ENCODE data around the gene PLXDC2.
"Not testable (repeated sequence)": the region's sequence is repeated elsewhere in the genome, so short reads cannot be mapped to it uniquely, and the experiment has no call there.

The PLXDC2 gene

DNA sequence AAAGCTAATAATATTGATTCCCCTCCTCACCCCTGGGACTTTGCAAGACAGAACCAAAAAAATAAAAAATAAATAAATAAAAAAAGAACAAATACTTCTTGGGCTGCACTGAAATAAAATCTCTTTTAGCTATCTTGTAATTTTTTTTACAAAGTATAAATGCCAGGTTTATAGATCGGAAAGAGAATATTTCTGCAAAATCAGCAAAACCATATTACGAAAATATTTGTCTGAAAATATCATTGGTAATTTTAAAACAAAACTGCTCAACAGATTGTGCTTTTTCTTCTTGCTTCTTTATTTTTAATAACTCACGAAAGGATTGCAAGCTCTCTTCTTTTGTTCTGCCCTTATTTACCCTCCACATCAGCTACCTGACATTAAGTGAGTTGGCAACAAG is 213.3 kb downstream of the PLXDC2 start:
- in situ Hi-C loops (cut with MboI; ENCODE audit: low sequenced_read_pairs) = no loop called here

DNA sequence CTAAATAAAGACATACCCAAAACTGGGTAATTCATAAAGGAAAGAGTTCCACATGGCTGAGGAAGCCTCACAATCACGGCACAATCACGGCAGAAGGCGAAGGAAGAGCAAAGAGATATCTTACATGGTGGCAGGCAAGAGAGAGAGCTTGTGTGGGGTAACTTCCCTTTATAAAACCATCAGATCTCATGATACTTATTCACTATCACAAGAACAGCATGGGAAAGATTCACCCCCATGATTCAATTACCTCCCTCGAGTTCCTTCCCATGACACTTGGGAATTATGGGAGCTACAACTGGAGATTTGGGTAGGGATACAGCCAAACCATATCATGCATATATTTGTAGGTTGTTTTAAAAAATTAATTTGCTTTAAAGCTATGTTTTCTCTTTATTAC is 217.2 kb downstream of the PLXDC2 start:
- in situ Hi-C loops (cut with MboI; ENCODE audit: low sequenced_read_pairs) = no loop called here

DNA sequence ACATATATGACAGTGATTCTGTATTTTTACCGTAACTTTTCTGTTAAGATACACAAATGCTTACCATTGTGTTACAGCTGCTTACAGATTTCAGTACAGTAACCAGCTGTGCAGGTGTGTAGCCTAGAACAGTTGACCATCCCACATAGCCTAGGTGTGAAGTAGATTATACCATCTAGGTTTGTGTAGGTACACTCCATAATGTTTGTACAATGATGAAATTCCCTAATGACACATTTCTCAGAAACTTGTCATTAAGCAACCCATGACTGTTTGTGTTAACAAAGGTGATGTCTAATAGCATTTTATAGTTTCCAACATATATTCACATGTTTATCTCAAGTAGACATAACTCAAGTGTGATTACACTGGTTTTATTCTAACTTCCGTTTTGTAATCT is 218.5 kb downstream of the PLXDC2 start:
- in situ Hi-C loops (cut with MboI; ENCODE audit: low sequenced_read_pairs) = no loop called here

DNA sequence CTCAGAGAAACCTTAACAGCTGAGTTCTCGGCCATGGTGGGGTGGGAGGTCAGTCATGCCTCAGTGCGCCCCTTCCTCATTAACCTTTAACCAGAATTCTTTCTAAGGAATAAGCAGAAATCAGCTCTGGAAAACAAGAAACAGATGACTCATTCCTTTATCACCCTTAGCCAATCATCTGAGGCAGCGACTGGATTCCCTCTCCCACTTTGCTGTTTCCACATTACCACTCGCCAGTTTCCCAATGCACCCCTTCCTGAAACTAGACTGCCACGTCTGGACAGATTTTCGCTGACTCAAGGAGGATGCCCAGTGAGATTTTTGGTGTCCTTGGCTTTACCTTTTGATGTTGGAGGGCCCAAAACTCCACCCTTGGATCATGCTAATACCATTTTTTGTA is 223.8 kb downstream of the PLXDC2 start:
- in situ Hi-C loops (cut with MboI; ENCODE audit: low sequenced_read_pairs) = no loop called here

DNA sequence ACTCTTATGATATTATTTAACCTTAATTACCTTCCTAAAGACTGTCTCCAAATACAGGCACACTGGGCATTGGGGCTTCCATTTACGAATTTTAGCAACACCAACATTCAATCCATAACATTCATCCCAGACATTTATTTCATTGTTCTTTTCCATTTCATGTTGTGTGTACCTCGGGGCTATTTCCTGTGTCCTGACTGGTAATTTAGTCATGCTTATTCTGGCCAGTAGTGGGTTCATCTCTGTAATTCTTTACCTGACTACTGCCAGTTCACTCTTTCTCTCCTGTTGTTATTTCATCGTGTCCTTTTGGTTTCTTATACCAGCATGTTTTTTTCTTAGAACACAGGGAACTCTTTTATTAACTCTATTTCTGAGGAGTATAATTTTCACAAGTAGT is 225.7 kb downstream of the PLXDC2 start:
- in situ Hi-C loops (cut with MboI; ENCODE audit: low sequenced_read_pairs) = no loop called here

DNA sequence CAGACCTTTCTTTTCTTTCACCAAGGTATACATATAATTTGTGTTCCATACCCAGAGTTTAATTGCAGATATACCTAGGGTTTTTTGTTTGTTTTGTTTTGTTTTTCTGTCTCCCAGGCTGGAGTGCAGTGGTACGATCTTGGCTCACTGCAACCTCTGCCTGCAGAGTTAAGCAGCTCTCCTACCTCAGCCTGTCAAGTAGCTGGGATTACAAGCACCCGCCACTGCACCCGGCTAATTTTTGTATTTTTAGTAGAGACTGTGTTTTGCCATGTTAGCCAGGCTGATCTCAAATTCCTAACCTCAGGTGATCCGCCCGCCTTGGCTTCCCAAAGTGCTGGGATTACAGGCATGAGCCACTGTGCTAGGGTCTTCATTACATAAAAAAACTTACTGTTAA is 228.9 kb downstream of the PLXDC2 start:
- in situ Hi-C loops (cut with MboI; ENCODE audit: low sequenced_read_pairs) = not testable (repeated sequence)

DNA sequence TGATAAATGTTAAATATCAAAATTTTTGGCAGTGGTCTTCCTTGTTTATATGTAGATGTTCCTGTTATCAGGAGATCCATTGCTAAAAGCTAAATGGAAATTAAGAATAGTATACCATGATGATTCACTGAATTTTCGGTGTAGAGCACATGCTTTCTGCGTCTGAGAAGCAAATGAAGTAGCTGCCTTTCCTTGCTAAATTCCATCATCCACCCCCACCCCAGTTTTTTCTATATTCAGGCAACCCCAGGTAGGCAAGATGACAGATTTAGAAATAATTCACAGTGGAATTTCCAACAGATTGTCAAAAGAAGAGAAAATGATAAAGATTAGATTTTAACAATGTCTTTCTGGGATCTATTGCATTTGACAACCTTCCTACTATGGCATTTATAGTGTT is 231.9 kb downstream of the PLXDC2 start:
- in situ Hi-C loops (cut with MboI; ENCODE audit: low sequenced_read_pairs) = no loop called here

DNA sequence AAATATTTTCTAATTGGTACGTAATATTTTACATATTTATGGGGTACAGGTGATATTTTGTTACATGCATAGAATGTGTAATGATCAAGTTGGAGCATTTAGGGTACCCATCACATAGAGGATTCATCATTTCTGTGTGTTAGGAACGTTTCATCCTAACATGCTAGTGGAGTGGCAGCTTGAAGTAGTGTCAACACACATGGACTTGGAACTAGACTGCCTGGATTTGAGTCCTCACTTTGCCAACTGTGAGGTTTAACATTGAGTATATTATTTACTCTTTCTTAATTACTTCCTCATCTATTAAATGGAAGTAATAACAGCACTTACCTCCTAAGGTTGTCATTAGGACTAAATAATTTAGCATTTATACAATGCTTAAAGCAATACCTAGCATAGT is 241.9 kb downstream of the PLXDC2 start:
- in situ Hi-C loops (cut with MboI; ENCODE audit: low sequenced_read_pairs) = no loop called here

DNA sequence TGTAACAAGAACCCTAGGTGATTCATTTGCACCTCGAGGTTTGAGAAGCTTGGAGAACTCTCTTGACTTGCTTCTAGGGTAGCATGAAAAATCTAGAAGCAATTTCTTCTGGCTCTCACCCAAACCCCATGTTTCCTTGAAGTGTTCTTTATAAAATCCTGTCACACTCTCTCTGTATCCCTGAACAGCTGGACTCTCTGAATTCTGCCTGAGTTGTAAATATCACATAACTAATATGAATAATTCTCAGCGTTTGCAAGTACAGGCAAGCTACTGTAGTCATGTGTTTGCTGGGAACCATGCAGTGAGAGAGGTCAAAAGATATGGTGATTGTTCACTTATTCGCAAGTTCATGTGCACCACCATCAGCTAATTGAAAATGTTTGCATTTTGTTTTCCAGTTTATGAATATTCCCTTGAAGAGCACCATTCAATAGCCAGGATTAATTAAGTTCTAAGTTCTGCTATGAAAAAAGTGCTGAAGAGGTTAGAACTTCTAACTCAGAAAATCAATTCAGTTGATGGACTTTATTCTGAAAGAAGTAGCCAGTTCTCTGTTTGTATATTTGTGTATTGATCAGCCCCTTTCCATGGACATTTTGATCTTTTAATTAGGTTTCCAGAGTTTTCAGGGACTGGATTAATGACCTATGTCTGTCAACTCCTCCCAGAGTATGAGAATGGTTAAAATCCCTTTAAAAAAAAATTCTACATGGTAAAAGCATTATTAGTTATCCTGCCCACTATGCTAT is 243.0 kb downstream of the PLXDC2 start:
- in situ Hi-C loops (cut with MboI; ENCODE audit: low sequenced_read_pairs) = no loop called here

DNA sequence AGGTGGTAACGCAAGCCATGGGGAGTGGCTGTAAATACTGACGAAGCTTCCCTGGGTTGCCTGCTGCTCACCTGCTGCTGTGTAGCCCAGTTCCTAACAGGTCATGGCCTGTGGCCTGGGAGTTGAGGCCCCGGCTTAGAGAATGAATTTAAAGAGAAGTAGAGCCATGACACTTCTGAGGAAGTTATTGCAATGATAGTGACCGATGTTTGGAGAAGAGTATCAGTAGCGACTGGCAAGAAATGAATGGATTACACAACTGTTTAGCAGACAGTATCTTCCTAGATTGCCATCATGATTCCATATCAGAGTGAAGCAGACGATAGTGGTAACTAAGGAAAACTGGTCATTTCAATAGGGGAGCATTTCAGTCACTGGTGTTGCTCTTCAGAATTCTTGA is 249.6 kb downstream of the PLXDC2 start:
- in situ Hi-C loops (cut with MboI; ENCODE audit: low sequenced_read_pairs) = no loop called here

DNA sequence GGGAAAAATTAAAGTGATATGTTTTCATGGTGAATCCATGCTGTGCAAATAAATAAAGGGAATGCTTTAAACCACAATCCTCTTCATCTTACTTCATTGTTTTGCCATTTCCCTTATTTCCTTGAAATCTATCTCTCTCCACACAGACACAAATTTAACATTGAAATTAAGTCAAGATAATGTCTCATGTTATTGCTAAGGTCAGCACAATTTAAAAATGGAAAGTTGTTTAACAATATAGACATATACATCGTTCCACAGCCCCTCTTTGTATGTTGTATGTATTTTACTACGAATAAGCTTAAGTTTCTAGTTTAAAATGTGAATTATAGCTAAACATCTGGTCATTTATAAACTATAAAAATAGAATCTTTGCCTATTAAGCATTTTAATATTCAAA is 256.9 kb downstream of the PLXDC2 start:
- in situ Hi-C loops (cut with MboI; ENCODE audit: low sequenced_read_pairs) = no loop called here

DNA sequence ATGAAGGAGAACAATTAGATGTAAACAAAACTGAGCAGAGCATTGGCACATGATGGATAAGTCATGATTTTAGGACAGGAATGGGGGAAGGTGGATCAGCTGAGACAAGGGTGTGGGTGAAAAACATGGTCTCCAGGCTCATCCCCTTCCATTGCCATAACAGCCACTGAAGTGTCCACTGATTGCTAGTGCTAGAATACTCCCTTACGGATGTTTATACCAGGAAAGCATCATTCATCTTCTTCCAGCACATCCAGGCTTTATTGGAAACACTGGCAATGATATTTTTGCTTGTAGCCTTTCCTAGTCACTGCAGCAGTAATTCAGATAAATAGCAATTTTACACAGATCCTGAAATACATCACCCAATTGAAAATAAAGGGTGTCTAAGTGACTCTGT is 259.5 kb downstream of the PLXDC2 start:
- in situ Hi-C loops (cut with MboI; ENCODE audit: low sequenced_read_pairs) = no loop called here

DNA sequence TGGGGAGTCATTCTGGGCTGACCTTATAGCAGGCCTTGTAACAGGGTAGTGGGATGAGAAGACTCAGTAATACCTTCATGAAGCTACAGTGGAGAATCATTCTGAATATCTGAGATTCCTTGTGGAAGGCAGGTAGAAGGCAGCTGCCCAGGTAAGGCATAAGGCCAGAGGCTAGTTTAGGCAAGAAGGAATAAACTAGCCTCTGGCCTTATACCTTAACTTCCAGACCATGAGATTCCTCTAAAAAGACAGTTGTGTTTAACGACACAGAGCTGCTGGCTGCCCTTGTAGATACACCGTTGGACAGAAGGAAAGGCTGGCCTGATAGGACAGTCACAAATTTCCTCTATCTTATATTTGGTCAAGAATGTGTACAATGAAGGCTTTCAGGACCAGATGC is 268.2 kb downstream of the PLXDC2 start:
- in situ Hi-C loops (cut with MboI; ENCODE audit: low sequenced_read_pairs) = no loop called here

DNA sequence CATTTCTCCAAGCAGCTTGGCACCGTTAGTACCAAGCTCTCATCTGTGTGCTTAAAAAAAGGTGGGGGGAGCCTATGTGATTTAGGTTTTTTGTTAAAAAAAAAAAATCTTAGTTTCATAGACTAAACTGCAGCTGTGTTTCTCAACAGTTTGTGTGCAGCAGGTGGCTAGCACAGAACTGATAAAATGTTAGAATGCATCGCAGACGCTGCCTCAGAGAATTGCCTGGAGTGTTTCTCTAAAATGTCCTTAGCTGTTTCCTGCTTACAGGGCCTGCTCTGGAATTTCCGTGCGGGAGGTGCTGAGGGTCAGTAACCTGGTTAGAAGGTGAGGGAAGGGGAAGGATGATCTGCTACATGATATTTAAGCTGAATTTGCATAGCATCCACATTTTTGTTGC is 268.9 kb downstream of the PLXDC2 start:
- in situ Hi-C loops (cut with MboI; ENCODE audit: low sequenced_read_pairs) = no loop called here

DNA sequence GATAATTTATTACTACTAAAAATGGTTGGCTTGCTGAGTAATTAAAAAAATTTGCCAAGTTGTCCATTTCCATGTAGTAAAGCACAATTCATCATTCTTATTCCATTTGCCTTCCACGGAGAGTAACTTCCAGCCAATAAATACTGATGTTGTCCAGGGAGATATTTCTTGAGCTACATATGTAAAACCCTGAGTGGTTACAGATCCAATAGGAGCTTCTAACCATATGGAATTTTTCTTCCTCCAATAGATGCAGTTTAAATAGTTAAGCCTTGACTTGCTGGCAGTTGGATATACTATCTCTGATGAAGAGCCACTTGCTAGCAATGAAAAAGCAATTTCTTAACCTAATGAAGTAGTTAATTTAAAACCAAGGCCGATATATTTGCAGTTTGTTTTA is 271.1 kb downstream of the PLXDC2 start:
- in situ Hi-C loops (cut with MboI; ENCODE audit: low sequenced_read_pairs) = no loop called here

DNA sequence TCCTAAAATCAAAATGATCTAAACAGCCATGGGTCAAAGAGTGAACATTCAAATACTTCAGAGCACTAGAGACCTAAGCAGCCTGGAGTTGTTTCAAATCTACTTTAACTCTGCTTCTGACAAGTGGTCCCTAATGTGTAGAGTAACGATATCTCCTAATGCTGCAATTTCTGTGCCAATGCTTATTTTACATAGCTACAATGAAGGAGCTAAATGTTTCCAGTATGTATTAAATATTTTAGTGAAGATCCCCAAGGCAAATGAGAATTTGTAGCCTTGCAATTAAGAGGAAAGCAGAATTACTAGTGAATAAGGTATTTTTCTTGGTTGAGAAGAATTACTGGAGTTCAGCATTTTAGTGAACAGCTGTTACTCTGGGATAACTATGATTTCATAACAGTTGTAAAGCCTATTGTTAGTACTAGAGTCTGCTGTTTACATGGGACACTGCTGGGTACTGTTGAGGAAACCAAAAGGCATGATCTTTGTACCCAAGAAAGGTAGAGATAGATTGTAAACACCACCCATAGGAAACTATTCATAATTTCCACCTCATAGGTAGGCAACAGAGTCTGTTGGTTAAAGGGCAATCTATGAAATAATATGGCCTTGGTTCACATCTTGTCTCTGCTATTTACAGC is 271.9 kb downstream of the PLXDC2 start:
- in situ Hi-C loops (cut with MboI; ENCODE audit: low sequenced_read_pairs) = no loop called here

DNA sequence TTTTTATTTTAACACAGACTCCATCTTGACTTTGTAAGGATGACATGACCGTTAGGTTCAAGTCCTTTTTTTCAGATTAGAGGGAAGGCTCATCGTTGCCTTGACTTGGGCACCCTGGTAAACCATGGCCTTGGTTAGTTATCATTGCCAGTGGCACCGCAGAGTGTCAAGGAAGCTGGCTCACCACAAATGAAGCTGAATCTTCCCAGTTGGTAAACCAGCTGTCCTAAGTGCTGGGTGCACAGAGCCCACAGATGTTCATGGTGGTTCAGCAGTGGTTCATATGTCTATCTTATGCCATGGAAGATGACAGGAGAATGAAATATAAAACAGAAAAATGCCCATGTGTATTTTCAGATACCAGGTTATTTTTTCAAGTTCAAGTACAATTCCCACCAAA is 273.6 kb downstream of the PLXDC2 start:
- in situ Hi-C loops (cut with MboI; ENCODE audit: low sequenced_read_pairs) = no loop called here

DNA sequence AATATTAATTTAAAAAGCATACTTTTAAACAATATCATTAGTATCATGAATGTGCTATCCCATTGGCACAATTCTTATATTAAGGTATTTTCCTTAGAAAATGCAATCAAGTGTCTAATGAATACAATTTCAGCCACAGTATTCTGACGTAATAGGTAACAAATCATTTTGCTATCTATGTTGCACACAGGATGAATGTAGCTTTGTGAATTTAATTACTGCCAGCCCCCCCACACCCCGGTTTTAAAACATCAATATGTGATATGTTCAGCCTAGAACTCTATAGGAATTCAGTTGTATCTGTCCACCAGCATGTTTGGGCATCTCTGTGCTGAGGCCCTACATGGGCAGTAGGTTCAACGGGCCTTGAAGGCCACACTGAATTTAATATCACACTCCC is 274.6 kb downstream of the PLXDC2 start:
- in situ Hi-C loops (cut with MboI; ENCODE audit: low sequenced_read_pairs) = no loop called here

DNA sequence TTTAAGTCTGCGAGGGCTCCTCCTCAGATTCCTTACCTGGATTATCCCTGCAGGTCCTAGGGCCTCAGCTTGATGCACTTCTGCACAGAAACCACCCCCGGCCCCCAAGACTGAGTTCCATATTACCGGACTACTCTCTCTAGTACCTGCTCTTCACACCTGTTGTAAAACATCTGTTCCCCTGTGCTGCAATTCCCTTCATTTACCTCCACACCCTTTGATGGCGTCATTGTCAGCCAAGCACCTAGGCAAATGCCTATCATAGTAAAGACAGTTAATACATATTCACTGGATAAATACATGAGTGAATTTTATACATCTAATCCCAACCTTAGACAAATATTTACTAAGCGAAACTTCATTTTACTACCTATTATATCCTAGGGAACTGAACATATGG is 275.5 kb downstream of the PLXDC2 start:
- in situ Hi-C loops (cut with MboI; ENCODE audit: low sequenced_read_pairs) = no loop called here

DNA sequence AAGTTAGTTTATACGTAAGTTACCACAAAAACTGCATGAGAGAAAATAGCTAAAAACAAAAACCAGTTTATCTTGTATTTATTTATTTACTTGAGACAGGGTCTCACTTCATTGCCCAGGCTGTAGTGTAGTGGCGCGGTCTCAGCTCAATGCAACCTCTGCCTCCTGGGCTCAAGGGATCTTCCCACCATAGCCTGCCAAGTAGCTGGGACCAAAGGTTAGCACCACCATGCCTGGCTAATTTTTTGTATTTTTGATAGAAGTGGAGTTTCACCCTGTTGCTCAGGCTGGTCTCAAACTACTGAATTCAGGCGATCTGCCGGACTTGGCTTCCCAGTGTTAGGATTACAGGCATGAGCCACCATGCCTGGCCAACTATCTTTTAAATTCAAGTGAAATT is 277.4 kb downstream of the PLXDC2 start:
- in situ Hi-C loops (cut with MboI; ENCODE audit: low sequenced_read_pairs) = no loop called here

DNA sequence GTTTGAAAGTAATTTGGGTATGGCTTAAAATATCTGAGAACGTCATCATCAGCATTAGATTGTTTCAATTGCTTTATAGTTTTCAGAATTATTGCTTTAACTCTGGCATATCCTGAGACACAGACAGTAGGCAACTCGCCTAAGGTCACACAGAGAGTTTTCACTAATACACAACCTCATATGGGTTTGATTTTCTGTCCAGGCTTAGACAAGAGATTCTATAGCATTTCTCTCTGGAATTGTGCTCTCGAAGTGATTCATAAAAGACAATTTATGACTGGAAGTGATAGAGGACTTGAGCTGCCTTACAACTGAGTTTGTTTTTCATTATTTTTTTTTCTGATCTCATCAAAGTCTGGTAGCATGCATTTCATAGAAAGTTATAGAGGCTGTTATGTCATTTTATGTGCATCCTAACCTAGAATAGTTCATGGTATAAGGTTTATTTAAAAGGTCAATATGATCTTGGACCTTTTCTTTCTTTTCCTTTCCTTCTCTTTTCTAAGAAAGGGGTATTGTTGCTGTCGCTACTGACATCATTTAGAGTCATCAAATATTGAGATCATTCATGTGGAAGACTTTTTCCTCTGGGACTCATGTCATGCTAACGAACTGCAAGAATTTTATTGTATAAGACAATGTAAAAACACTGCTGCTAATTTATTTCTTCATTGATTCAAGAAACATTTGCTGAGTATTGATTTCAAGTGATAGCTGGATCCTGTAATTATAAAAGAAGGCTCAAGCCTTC is 278.2 kb downstream of the PLXDC2 start:
- in situ Hi-C loops (cut with MboI; ENCODE audit: low sequenced_read_pairs) = no loop called here

DNA sequence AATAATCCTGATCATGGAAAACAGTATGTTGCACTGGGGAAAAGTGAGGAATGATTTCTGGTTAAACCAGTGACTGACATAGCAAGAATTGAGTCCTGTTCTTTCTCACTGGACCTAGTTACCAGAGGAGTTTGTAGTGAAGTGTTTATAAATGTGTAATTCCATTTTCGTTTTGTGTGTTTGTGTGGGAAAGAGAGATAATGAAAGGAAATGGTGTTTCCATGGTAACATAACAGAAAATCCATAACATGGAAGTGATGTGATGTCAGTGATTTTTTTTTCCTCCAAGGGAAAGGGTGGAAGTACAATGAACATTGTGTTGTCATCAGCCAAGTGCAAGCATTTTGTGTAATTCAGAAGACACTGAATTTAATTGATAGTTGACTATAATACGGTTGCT is 283.9 kb downstream of the PLXDC2 start:
- in situ Hi-C loops (cut with MboI; ENCODE audit: low sequenced_read_pairs) = no loop called here
